ENCODE data around the gene WASF1.

DNA sequence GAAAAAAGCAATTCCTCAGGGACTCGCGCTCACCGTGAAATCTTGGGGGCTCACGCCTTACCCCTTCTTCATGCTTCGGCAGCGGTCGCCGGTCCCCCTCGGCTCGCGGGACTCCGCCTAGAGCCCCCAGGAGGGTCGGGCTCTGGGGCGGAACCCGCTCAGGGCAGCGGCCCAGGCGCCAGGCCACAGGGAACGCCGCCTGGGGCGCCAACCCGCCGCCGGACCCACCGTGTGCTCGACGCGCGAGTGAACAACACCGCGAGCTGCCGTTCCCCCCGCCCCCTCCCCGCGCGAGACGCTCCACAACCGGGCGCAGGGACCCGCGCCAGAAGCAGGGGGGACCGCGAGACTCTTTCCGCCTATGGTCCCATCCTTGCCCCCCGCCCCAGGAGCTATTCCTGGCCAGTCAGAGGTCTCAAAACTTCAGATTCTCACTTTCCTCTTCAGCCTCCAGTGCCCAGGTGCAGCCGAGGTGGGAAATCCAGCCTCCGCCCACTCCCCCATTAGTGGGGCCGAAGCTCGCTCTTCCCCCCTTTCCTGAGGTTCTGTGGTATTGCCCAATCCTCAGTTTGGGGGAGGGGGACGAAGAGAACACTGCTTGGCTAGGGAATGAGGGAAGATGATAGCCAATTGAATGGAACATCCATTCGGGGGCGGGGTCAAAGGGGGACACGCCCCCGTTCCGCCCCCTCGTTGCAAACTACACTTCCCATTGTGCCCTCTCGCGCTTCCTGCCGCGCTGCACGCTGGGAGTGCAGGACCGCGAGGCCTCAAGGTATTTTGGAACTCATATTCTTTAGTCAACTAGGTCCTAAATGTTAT is at the start of gene WASF1:
- TF ChIP-seq POLR2A (IDR thresholded peaks at IDR 0.05; ENCODE audit: low read length), result peak; percentile 44
- TF ChIP-seq, protein P1, sequence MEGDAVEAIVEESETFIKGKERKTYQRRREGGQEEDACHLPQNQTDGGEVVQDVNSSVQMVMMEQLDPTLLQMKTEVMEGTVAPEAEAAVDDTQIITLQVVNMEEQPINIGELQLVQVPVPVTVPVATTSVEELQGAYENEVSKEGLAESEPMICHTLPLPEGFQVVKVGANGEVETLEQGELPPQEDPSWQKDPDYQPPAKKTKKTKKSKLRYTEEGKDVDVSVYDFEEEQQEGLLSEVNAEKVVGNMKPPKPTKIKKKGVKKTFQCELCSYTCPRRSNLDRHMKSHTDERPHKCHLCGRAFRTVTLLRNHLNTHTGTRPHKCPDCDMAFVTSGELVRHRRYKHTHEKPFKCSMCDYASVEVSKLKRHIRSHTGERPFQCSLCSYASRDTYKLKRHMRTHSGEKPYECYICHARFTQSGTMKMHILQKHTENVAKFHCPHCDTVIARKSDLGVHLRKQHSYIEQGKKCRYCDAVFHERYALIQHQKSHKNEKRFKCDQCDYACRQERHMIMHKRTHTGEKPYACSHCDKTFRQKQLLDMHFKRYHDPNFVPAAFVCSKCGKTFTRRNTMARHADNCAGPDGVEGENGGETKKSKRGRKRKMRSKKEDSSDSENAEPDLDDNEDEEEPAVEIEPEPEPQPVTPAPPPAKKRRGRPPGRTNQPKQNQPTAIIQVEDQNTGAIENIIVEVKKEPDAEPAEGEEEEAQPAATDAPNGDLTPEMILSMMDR (IDR thresholded peaks at IDR 0.05), result no peak
- TF ChIP-seq EP300 (IDR thresholded peaks at IDR 0.05), result no peak
- TF ChIP-seq JUN (IDR thresholded peaks at IDR 0.05), result peak; percentile 6 to 32; a peak in 2 of 5 replicates
- TF ChIP-seq HEYL (CRISPR knock-in tag; IDR thresholded peaks at IDR 0.05), result no peak
- TF ChIP-seq MAFK (IDR thresholded peaks at IDR 0.05; ENCODE audit: partially characterized antibody), result no peak
- no peak for TF ChIP-seq CBX8 (IDR thresholded peaks at IDR 0.05)
- TF ChIP-seq RFX5 (IDR thresholded peaks at IDR 0.05), result no peak
- no peak for TF ChIP-seq KDM1A (IDR thresholded peaks at IDR 0.05; ENCODE audit: low read depth)
- TF ChIP-seq, protein P2, sequence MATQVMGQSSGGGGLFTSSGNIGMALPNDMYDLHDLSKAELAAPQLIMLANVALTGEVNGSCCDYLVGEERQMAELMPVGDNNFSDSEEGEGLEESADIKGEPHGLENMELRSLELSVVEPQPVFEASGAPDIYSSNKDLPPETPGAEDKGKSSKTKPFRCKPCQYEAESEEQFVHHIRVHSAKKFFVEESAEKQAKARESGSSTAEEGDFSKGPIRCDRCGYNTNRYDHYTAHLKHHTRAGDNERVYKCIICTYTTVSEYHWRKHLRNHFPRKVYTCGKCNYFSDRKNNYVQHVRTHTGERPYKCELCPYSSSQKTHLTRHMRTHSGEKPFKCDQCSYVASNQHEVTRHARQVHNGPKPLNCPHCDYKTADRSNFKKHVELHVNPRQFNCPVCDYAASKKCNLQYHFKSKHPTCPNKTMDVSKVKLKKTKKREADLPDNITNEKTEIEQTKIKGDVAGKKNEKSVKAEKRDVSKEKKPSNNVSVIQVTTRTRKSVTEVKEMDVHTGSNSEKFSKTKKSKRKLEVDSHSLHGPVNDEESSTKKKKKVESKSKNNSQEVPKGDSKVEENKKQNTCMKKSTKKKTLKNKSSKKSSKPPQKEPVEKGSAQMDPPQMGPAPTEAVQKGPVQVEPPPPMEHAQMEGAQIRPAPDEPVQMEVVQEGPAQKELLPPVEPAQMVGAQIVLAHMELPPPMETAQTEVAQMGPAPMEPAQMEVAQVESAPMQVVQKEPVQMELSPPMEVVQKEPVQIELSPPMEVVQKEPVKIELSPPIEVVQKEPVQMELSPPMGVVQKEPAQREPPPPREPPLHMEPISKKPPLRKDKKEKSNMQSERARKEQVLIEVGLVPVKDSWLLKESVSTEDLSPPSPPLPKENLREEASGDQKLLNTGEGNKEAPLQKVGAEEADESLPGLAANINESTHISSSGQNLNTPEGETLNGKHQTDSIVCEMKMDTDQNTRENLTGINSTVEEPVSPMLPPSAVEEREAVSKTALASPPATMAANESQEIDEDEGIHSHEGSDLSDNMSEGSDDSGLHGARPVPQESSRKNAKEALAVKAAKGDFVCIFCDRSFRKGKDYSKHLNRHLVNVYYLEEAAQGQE (IDR thresholded peaks at IDR 0.05), result no peak
- no peak for TF ChIP-seq ZSCAN20 (CRISPR knock-in tag; IDR thresholded peaks at IDR 0.05)
- TF ChIP-seq SREBF2 (IDR thresholded peaks at IDR 0.05), result no peak
- TF ChIP-seq ESRRA (IDR thresholded peaks at IDR 0.05; ENCODE audit: borderline replicate concordance, low read length), result no peak

Measured in A549 (cell line).